ENCODE data around the gene HSPA1B.
"Not testable (repeated sequence)": the region's sequence is repeated elsewhere in the genome, so short reads cannot be mapped to it uniquely, and the experiment has no call there.

Gene HSPA1B

GRCh38 chr6:31827286-31828079 is at the start of gene HSPA1B:
Gene HSPA1B (plus strand): TSS chr6:31827738. CDS start chr6:31827951, 213 bp downstream.
- DNase-seq (ENCODE audit: low read depth): peak; percentile 99

GRCh38 chr6:31778193-31778592 is 49.3 kb upstream of the HSPA1B start:
- DNase-seq (ENCODE audit: low read depth): no peak

DNA sequence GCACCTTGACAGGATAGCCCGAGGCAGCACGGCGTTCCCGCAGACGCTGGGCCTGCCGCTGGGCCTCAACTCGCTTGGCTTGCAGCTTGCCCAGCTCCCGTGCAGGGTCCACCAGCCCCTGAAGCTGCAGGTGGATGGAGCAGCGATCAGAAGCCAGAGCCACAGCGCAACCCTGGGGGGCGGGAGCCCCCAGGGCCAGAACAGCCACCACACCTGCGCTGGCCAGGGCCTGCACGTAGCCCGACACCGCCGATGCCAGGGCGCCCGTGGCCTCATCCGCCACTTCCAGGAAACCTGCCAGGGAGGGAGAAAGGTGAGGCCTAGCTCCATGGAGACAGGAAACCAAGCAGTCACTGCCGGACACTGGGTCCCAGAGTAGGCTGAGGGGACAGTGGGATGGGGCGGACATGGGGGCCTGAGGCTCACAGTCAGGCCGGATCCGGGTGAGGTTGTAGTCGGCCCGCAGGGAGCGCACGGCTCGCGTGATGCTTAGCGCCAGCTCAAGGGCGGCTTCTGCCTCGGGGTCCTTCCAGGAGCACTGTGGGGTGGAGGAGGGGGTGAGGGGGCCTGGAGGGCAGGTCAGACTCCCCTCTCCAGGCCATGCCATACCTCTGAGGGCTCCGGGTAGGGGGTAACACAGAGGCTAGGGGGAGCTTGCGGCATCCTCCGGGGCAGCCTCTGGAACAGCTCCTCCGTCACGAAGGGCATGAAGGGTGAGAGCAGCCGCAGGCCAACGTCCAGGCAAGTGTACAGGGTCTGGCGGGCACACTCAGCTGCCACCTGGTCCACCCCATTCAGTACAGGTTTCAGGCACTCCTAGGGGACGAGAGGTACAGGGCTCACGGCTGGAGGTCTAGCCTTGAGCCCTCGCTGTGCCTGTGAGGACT is 48.3 kb upstream of the HSPA1B start:
- no peak for DNase-seq (ENCODE audit: low read depth)

- no peak for DNase-seq (ENCODE audit: low read depth)
Measured at GRCh38 chr6:31779908-31780307, 47.6 kb upstream of the HSPA1B start.

DNA sequence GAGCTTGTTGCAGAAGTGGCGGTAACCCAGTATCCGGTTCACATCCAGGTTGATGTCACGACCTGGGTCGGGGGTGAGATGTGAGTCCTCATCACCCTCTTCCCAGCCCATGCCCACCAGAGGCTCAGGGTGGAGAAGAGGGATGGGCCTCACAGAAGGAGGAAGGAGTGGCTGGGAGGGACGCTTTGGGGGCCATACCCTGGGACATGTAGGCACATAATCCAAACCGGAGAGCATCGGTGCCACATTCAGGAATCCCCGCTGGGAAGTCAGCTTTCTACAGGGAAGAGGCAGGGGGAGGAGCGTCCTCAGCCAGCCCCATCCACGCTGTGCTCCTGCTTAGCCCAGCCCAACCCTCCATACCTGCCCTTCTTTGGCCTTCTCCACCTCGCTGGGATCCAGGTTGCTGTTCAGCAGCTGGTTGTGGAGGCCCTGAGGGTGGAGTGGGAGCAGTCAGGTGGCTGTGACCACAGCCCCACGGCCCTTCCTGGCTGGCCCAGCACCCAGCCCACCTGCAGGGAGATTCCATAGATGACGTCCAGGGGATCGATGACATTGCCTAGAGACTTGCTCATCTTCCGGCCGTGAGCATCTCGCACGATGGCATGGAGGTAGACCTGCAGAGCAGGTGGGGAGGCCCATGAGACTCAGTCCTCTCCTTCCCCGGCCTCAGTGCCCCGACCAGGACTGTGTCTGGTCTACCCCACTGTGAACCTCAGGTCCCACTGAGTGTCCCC is 46.9 kb upstream of the HSPA1B start:
- DNase-seq (ENCODE audit: low read depth): no peak

GRCh38 chr6:31781244-31782125 is 46.1 kb upstream of the HSPA1B start:
- DNase-seq (ENCODE audit: low read depth): no peak

- no peak for DNase-seq (ENCODE audit: low read depth)
Measured at GRCh38 chr6:31782126-31782855, 45.2 kb upstream of the HSPA1B start.

DNA sequence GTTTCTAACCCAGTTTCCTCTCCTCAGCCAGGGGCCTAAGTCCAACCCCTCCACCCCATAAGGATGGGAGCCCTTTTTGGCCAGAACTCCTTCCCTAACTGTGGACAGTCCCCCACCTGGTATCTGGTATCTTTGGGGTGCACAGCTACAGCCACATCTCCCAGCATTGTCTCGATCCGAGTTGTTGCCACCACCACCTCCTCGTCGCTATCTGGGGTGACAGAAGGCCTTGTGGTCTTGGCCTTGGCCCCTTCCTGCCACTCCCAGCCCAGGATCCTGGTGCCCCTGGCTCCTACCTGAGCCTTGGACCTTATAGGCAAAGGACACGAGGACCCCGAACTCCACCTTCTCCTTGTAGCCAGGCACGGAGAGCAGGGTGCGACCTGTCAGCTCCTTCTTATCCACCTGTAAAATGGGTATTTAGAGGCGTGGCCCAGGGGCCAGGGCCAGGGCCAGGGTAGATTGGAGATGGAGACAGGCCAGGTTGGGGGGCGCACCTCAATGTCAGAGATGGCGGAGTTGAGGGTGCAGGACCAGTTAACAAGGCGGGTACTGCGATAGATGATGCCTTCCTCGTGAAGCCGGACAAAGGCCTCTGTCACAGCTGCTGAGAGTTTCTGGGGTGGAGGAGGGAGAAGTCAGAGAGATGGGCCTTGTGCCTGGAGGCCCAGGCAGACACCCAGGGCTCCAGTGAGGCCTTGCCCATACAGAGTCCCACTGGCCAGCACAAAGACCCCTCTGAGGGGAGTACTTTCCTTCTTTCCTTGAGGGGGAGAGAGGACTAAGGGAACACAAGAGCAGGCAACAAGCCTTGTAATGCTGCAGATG is 43.2 kb upstream of the HSPA1B start:
- no peak for DNase-seq (ENCODE audit: low read depth)

GRCh38 chr6:31785475-31785874 is 42.1 kb upstream of the HSPA1B start:
- no peak for DNase-seq (ENCODE audit: low read depth)

- DNase-seq (ENCODE audit: low read depth): no peak
Measured at GRCh38 chr6:31791324-31792089, 36.0 kb upstream of the HSPA1B start.

GRCh38 chr6:31792090-31792374 is 35.5 kb upstream of the HSPA1B start:
- DNase-seq (ENCODE audit: low read depth): no peak

DNA sequence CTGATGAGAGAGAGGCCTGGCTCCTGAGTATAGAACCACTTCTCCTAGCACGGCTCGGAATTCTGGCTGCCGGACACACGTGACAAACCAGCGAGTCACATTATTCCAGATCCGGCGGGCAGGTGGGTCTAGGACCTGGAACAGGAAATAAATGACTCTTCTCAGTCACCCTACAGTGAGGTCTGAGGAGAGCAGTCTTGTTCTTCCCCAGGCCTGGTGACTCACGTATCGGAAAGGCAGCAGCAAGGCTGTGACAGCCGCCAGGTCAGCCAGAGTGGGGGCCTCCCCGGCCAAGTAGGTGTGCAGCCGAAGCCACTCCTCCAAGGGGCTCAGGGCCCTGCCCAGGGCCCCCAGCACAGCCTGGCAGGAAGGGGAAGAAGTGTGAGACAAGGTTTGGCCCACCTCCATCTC is 34.8 kb upstream of the HSPA1B start:
- no peak for DNase-seq (ENCODE audit: low read depth)

DNA sequence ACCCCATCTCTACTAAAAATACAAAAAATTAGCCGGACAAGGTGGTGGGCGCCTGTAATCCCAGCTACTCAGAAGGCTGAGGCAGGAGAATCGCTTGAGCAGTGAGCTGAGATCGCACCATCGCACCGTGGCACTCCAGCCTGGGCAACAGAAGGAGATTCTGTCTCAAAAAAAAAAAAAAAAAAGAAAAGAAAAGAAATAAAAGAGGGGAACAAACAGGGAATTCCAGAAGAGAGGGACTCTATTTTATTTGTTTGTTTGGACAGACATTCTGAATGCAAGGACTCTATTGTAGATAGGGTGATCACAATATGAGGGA is 33.7 kb upstream of the HSPA1B start:
- DNase-seq (ENCODE audit: low read depth): not testable (repeated sequence)

GRCh38 chr6:31794294-31794865 is 33.2 kb upstream of the HSPA1B start:
- no peak for DNase-seq (ENCODE audit: low read depth)

- DNase-seq (ENCODE audit: low read depth): no peak
Measured at GRCh38 chr6:31794866-31795615, 32.5 kb upstream of the HSPA1B start.

DNA sequence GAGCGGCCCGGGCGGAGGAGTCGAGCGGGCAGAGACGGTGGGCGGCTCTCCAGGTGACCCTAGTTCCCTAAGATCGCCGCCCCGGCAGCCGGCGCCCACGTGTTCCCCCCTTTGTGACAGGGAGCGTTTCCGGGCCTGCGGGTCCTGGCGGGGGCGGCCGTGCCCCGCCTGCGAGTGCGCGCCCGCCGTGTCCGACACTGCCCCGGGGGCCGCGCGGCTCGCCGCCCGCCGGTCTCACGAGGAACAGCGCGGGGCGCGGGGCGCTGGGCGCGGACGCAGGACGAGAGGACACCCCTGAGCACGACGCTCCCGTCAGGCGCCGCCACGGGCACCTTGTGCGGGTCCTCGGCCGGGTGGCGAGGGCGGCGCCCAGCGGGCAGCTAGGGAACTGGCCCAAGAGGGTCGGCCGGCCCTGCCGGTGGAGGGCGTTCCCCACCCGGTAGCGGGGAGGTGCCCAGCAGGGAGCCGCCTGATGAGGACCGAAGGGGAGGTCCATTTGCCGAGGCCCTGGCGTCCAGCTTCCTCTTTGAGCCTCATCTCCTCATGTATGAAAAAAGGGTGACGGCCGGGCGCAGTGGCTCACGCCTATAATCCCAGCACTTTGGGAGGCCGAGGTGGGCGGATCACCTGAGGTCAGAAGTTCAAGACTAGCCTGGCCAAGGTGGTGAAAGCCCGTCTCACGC is 31.8 kb upstream of the HSPA1B start, which contains the start of gene VARS1:
Gene VARS1, minus strand, starts transcription at position 137 of the 683 bp plus-strand sequence. CDS start 535 bp downstream, outside the sequence.
- DNase-seq (ENCODE audit: low read depth): peak; percentile 57

GRCh38 chr6:31796993-31797385 is 30.5 kb upstream of the HSPA1B start:
- DNase-seq (ENCODE audit: low read depth): no peak

- no peak for DNase-seq (ENCODE audit: low read depth)
Measured at GRCh38 chr6:31797588-31797987, 29.9 kb upstream of the HSPA1B start.

All from HS-5 (cell line).